Dermis blood vessel endothelial cell (primary cell): Measurements from ENCODE around the gene ZNF467. TPM values are rescaled to one million over a fixed set of nuclear protein-coding genes. Genes with fewer than 3 reads are reported as not detected.
A peak's percentile ranks its signal among the peaks of the same experiment; 100 is the strongest.

Experiments
- DNase-seq: peaks from one replicate; pipeline ENCODE4 v3.0.0; 2010
- total RNA-seq: library from RNA; depleted of rRNA; stranded (reverse); fragments of >200 nt; gene quantifications from 2 replicates; pipeline ENCODE4 v1.2.3, GENCODE V29; 2014

The ZNF467 gene, protein sequence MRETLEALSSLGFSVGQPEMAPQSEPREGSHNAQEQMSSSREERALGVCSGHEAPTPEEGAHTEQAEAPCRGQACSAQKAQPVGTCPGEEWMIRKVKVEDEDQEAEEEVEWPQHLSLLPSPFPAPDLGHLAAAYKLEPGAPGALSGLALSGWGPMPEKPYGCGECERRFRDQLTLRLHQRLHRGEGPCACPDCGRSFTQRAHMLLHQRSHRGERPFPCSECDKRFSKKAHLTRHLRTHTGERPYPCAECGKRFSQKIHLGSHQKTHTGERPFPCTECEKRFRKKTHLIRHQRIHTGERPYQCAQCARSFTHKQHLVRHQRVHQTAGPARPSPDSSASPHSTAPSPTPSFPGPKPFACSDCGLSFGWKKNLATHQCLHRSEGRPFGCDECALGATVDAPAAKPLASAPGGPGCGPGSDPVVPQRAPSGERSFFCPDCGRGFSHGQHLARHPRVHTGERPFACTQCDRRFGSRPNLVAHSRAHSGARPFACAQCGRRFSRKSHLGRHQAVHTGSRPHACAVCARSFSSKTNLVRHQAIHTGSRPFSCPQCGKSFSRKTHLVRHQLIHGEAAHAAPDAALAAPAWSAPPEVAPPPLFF
- total RNA-seq = 4.8 and 12.7 TPM in 2 replicates

DNA sequence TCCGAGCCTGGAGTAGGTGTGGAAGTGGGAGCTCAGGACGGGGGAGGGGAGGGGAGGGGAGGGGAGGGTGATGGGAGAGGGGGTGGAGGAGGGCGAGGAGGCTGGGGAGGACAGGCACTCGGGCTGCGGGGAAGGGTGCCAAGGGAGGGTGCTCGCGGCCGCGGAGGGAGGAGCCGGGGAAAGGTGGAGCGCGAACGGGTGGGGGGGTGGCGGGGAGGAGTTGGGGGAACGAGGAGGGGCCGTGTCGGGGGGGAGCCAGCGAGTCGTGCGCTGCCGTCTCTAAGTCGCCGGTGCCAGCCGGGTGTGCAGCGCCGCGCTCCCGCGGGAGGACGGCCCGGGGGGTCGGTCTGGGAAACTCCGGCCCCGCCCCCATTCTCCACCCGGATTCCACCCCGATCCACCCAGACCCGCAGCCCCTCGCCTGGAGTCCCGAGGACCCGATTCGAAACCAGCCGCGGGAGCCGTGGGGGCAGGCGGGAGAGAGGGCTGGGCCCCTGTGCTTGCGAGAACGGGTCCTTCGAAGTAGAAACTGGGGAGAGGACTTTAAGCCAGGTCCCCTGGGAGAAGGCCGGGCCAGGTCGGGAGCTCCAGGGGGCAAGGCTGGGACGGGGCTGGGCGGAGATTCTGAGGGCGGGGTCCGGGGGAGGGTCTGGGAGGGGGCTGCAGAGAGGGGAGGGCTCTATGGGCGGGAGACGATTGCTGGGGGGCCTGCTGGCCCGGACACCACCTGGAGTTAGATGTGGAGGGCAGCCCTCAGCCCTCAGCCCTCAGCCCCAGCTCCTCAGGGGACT is at the start of gene ZNF467:
TSS of gene ZNF467 (minus strand) at position 143 of the 791 bp plus-strand sequence. CDS start 2,556 bp downstream, outside the sequence.
- DNase-seq = no peak

DNA sequence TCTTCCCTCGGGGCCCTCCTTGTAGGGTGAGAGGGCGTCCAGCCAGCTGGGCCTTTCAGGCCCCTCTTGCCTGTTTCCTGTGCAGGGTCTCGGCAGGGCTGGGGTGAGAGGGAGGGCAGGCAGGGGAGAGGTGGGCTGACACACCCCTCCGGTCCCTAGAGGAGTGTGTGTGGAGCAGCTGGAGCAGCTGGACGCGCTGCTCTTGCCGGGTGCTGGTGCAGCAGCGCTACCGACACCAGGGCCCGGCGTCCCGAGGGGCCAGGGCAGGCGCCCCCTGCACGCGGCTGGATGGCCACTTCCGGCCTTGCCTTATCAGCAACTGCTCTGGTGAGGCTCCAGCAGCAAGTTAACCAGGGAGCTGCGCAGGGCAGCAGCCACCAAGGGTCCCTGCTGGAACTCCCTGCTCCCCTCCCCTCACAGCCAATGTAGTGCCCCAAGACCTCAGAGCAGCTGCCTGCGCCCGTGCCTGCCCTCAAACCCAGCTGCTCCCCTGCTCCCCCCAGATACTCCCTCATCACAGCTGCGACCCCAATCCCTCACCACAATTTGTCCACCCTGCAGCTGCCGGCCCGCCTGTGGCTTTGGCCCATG is 49.1 kb upstream of the ZNF467 start:
- no peak for DNase-seq

GRCh38 chr7:149821191-149822148 is 48.1 kb upstream of the ZNF467 start:
- no peak for DNase-seq

GRCh38 chr7:149820622-149821190 is 47.3 kb upstream of the ZNF467 start:
- DNase-seq = no peak

GRCh38 chr7:149819961-149820340 is 46.6 kb upstream of the ZNF467 start:
- no peak for DNase-seq

DNA sequence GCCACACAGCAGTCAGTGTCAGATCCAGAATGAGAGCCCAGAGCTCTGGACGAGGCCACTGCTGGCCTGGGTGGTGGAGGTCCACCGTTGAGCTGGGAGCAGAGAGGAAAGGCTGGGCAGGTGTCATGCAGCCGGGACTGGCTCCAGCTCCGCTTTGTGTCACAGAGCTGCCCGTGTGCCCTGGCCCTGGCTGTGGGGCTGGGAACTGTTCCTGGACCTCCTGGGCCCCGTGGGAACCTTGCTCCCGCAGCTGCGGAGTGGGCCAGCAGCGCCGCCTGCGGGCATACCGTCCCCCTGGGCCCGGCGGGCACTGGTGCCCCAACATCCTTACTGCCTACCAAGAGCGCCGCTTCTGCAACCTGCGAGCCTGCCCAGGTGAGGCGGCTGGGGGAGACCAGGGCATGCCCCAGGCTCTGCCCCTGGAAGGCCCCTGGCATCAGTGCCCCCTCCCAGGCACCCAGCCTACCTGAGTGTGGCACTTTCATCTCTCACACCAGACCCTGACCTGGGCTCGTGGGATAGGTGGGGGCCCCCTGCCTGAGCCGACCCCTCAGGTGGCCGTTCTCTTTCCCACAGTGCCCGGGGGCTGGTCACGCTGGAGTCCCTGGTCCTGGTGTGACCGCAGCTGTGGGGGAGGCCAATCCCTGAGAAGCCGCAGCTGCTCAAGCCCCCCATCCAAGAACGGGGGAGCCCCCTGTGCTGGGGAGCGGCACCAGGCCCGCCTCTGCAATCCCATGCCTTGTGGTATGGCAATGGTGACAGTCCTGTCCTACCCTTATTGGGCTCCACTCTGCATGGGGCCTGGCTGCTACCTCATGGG is 46.0 kb upstream of the ZNF467 start:
- no peak for DNase-seq

DNA sequence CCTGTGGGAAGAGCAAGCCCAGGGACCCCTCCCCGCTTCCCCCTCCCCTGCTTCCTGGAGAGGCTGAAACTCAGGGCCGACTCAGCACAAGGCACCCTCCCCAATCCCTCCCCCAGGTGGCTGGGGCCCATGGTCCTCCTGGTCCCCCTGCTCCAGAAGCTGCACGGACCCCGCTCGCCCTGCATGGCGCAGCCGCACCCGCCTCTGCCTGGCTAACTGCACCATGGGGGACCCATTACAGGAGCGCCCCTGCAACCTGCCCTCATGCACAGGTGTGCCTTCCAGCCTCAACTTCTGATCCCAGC is 45.1 kb upstream of the ZNF467 start:
- DNase-seq = no peak

- DNase-seq = no peak
Measured at GRCh38 chr7:149817836-149818535, 44.6 kb upstream of the ZNF467 start.

GRCh38 chr7:149817301-149817771 is 43.9 kb upstream of the ZNF467 start:
- DNase-seq = no peak

DNA sequence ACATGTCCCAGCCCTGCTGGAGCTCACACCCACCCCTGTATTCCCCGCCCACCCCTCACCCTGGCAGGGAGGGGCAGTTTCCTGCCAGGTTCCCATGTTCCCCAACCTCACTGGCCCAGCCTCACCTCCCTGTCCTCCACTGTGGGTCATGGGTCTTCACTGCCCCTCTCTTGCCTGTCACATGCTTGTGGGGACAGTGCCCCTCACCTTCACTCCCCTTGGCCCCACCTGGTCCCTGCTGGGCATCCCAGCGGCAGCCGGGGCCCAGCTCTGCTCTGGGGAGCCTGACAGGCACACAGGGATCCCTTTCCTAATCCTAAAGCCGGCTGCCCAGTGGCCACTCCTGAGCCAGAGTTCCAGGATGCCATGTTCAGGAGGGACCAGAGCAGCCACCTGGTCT is 43.4 kb upstream of the ZNF467 start:
- DNase-seq = no peak

GRCh38 chr7:149816267-149816751 is 42.9 kb upstream of the ZNF467 start:
- DNase-seq = no peak

GRCh38 chr7:149815661-149816266 is 42.4 kb upstream of the ZNF467 start:
- no peak for DNase-seq

GRCh38 chr7:149815121-149815520 is 41.7 kb upstream of the ZNF467 start:
- DNase-seq = no peak

DNA sequence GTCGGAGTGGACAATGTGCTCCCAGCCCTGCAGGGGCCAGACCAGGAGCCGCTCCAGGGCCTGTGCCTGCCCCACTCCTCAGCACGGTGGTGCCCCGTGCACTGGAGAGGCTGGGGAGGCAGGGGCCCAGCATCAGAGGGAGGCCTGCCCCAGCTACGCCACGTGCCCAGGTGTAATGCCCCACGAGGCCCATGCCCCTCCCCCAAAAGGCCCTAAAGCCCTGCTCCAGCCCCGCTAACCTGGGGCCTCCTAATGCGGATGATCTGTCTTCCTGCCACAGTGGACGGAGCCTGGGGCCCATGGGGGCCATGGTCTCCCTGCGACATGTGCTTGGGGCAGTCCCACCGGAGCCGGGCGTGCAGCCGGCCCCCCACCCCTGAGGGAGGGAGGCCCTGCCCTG is 41.1 kb upstream of the ZNF467 start:
- no peak for DNase-seq

DNA sequence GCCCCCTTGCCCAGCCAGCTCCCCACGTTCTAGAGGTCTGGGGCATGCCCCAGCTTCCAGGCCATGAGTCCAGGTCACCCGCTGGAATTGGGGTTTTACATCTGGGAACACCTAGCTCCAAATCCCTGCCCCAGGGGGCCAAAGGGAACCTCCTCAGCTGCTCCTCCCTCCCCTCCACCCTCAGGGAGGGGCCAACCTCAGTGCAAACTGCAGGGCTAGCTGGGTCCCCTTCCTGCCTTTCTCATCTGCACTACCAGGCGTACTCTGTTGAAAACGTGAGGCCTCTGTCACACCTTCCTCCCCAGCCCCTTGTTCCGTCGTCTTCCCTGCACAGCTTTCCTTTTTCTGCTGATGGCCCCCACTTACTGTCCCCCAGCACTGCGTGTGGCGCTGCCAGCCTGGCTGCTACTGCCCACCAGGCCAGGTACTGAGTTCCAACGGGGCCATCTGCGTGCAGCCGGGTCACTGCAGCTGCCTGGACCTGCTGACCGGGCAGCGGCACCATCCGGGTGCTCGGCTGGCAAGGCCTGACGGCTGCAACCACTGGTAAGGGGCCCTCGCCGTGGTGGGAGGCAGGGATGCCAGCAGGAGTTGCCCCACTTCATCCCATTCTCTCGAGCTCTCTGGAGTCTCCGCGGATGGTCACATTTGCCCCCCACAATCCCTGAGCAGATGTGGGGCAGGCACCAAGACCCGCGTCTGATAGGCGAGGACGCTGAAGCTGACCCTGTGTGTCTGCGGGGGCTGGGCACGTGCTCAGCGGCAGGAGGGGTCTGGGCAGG is 40.1 kb upstream of the ZNF467 start:
- no peak for DNase-seq

DNA sequence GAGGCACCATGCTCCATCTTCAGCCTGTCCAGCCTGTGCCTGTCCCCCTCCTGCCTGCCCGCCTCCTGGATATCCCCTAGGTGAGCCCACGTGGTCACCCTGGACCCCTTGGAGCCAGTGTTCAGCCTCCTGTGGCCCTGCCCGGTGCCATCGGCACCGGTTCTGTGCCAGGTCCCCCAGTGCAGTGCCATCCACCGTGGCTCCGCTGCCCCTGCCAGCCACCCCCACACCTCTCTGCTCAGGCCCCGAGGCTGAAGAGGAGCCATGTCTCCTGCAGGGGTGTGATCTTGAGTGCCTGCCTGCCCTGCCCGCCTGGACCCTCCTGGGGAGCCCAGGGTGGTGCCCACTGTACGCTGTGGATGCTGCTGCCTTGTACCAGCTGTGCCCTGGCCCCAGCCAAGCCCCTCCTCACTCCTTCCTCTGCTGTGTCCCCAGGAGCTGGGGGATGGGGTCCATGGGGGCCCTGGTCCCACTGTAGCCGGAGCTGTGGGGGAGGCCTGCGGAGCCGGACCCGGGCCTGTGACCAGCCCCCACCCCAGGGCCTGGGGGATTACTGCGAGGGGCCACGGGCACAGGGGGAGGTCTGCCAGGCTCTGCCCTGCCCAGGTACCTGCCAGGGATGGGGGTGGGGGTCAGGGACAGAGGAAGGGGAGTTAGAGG is 38.6 kb upstream of the ZNF467 start:
- DNase-seq = no peak

- DNase-seq = peak; percentile 4
Measured at GRCh38 chr7:149811221-149811620, 37.8 kb upstream of the ZNF467 start.

DNA sequence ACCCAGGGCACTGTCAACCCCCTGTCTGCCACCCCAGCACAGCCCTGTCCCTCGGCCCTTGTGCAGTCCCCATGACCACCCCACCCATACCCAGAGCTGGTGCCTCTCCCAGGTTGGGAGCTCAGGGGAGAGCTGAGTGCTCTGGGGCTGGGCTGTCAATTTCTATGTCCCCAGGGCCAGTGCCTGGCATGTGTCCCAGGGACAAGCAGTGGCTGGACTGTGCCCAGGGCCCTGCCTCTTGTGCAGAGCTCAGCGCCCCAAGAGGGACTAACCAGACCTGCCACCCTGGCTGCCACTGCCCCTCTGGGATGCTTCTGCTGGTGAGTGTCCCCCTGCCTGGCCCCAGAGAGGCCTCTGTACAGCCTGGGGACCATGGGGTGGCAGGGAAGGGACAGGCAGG is 35.8 kb upstream of the ZNF467 start:
- DNase-seq = no peak
